ENCODE measurements around the gene ESYT1. TPM values are rescaled to one million over a fixed set of nuclear protein-coding genes. Genes with fewer than 3 reads are reported as not detected.
"Not testable (repeated sequence)": the region's sequence is repeated elsewhere in the genome, so short reads cannot be mapped to it uniquely, and the experiment has no call there.

ESYT1 gene
- total and polyA plus RNA-seq, 2 donors: 39.2 to 63.4 TPM

DNA sequence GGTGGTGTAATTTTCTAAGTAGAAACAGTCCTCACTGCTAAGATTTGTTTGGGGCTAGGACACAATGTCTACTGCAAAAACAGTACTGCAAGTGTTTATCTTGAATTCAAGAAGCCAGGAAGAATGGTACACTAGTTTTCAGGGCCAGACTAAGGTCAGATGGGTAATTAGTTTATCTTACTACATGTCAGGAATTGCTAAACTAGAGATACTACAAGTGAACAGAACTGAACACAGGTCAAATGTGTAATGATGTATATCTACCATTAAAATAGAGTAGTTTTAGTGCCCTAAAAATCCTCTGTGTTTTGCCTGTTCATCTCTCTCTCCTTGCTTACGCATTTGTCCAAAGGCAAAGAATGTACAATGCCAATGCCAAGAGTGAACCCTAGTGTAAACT, 14.0 kb upstream of the ESYT1 start:
- no peak overlapping the region for H3K27ac ChIP-seq (ENCODE audit: low read depth in 1 of 2, low read length in 1 of 2)
- peaks cover 40 to 47% of the 10 kb centered on the region in 2 donors for H3K36me3 ChIP-seq (ENCODE audit: control insufficient read depth in 2 of 2, insufficient read depth in 2 of 2, low read length in 1 of 2)
- H3K9me3 ChIP-seq (ENCODE audit: control insufficient read depth in 2 of 2, insufficient read depth in 1 of 2, low read length in 1 of 2): peaks cover 0 to 5% of the 10 kb centered on the region in 2 donors
- peaks cover 7 to 18% of the 10 kb centered on the region in 2 donors for H3K4me1 ChIP-seq (ENCODE audit: control insufficient read depth in 2 of 2, insufficient read depth in 2 of 2, low read length in 2 of 2)
- H3K27me3 ChIP-seq (ENCODE audit: control insufficient read depth in 2 of 2, insufficient read depth in 1 of 2, low read length in 1 of 2): no peaks in the 10 kb centered on the region
- no peak overlapping the region for H3K4me3 ChIP-seq (ENCODE audit: low read length in 2 of 2)
- WGBS: 98% methylated on average over 1 of the region's 1 CpG
- no peak for DNase-seq (ENCODE audit: low read depth in 6 of 9, low spot score in 9 of 9)

DNA sequence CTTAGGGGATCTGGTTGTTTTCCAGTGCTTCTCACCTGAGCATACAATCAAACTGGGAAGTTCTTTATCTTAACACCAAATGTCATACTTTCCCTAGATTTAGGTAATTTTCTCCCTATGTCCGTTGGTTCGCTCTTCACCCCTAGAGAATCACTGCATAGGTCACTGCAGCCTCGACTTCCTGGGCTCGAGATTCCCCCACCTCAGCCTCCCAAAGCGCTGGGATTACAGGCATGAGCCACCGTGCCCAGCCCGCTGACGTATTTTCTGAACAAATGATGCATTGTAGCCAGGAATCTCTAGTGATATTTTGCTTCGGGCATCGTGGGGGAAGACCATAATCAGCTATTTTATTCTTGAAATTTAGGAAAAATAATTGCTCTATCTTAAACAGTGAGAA, 12.7 kb upstream of the ESYT1 start:
- H3K4me3 ChIP-seq (ENCODE audit: low read length in 2 of 2): peak overlapping the region; percentile 61 to 88
- H3K27ac ChIP-seq (ENCODE audit: low read depth in 1 of 2, low read length in 1 of 2): no peak overlapping the region
- H3K27me3 ChIP-seq (ENCODE audit: control insufficient read depth in 2 of 2, insufficient read depth in 1 of 2, low read length in 1 of 2): no peaks in the 10 kb centered on the region
- DNase-seq (ENCODE audit: low read depth in 6 of 9, low spot score in 9 of 9): no peak
- H3K9me3 ChIP-seq (ENCODE audit: control insufficient read depth in 2 of 2, insufficient read depth in 1 of 2, low read length in 1 of 2): peaks cover 0 to 5% of the 10 kb centered on the region in 2 donors
- H3K36me3 ChIP-seq (ENCODE audit: control insufficient read depth in 2 of 2, insufficient read depth in 2 of 2, low read length in 1 of 2): peaks cover 31 to 39% of the 10 kb centered on the region in 2 donors
- H3K4me1 ChIP-seq (ENCODE audit: control insufficient read depth in 2 of 2, insufficient read depth in 2 of 2, low read length in 2 of 2): peaks cover 10 to 27% of the 10 kb centered on the region in 2 donors
- 66% methylated on average over 10 of the region's 10 CpGs for WGBS

DNA sequence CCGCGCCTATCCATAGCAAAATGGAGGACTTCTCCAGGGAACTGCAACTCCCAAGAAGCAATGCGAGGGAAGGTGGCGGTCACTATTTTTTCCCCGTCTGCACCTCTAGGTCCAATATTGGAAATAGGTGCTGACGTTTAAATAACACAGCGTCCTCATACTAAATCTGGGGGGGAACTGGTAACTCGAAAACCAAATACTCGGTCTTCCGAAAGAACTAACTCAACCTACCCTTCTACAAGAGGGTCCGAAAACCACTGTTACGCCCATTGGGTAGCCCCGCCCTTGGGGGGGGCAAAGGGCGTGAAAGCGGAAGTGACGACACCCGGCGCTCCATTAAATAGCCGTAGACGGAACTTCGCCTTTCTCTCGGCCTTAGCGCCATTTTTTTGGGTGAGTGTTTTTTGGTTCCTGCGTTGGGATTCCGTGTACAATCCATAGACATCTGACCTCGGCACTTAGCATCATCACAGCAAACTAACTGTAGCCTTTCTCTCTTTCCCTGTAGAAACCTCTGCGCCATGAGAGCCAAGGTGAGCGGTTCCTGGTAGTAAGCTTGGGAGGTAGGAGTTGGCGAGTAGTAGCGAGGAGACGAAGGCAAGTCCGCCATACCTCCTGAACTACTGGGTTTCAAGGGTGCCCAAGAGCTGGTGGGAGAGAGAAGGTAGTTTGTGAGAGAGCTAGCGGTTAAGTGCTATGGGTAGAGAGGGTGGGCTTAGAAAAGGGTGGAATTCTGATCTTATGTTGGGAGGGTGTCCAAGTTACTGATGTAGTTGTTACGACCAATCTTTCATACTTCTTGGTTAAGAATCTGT, 11.6 kb upstream of the ESYT1 start, which contains the start of gene RPL41:
TSS of gene RPL41 (plus strand) at position 367 of the 815 bp plus-strand sequence.
- Histone ChIP-seq H3K36me3 (ENCODE audit: control insufficient read depth in 2 of 2, insufficient read depth in 2 of 2, low read length in 1 of 2) (peaks cover 33 to 39% of the 10 kb centered on the region in 2 donors), H3K4me1 (ENCODE audit: control insufficient read depth in 2 of 2, insufficient read depth in 2 of 2, low read length in 2 of 2) (peaks cover 10 to 27% of the 10 kb centered on the region in 2 donors)
- WGBS: under 1% methylated on average over 34 of the region's 34 CpGs

DNA sequence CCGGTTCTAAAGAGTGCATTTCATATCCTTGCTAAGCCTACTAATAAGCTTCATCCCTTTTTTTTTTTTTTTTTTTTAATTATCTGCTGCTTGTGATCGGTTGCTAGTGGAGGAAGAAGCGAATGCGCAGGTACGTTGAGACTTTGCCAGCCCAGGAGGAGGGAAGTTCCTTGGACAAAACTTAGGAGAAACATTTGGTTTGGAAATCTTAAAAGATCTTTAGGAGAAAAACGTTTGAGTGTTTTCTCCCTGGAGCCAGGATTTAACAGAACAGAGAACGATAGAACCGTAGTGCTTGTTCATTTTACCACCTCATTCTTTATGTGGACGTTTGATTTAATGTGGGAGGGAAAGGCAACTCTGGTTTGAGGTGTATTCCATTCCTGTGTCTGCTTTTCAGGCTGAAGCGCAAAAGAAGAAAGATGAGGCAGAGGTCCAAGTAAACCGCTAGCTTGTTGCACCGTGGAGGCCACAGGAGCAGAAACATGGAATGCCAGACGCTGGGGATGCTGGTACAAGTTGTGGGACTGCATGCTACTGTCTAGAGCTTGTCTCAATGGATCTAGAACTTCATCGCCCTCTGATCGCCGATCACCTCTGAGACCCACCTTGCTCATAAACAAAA, 10.9 kb upstream of the ESYT1 start:
- DNase-seq (ENCODE audit: low read depth in 6 of 9, low spot score in 9 of 9): peak in 2 of 9 donors; percentile 7 to 28
- H3K27ac ChIP-seq (ENCODE audit: low read depth in 1 of 2, low read length in 1 of 2): peak overlapping the region; percentile 95
- not testable (repeated sequence) for H3K9me3 ChIP-seq (ENCODE audit: control insufficient read depth in 2 of 2, insufficient read depth in 1 of 2, low read length in 1 of 2); H3K27me3 ChIP-seq (ENCODE audit: control insufficient read depth in 2 of 2, insufficient read depth in 1 of 2, low read length in 1 of 2)
- peak overlapping the region; percentile 71 to 88 for H3K4me3 ChIP-seq (ENCODE audit: low read length in 2 of 2)
- 9% methylated on average over 12 of the region's 16 CpGs for WGBS
- peaks cover 10 to 27% of the 10 kb centered on the region in 2 donors for H3K4me1 ChIP-seq (ENCODE audit: control insufficient read depth in 2 of 2, insufficient read depth in 2 of 2, low read length in 2 of 2)
- peaks cover 28 to 38% of the 10 kb centered on the region in 2 donors for H3K36me3 ChIP-seq (ENCODE audit: control insufficient read depth in 2 of 2, insufficient read depth in 2 of 2, low read length in 1 of 2)

More for the DNA sequence above, 11.6 kb upstream of the ESYT1 start, which contains the start of gene RPL41:
- H3K27ac ChIP-seq (ENCODE audit: low read depth in 1 of 2, low read length in 1 of 2): peak within 1 kb of the TSS; percentile 95
- H3K4me3 ChIP-seq (ENCODE audit: low read length in 2 of 2): peak within 1 kb of the TSS; percentile 61 to 88
- DNase-seq (ENCODE audit: low read depth in 6 of 9, low spot score in 9 of 9): peak; percentile 90 to 99 (median 97)
- H3K27me3 ChIP-seq (ENCODE audit: control insufficient read depth in 2 of 2, insufficient read depth in 1 of 2, low read length in 1 of 2): no peaks in the 10 kb centered on the region
- peaks cover 0 to 5% of the 10 kb centered on the region in 2 donors for H3K9me3 ChIP-seq (ENCODE audit: control insufficient read depth in 2 of 2, insufficient read depth in 1 of 2, low read length in 1 of 2)

DNA sequence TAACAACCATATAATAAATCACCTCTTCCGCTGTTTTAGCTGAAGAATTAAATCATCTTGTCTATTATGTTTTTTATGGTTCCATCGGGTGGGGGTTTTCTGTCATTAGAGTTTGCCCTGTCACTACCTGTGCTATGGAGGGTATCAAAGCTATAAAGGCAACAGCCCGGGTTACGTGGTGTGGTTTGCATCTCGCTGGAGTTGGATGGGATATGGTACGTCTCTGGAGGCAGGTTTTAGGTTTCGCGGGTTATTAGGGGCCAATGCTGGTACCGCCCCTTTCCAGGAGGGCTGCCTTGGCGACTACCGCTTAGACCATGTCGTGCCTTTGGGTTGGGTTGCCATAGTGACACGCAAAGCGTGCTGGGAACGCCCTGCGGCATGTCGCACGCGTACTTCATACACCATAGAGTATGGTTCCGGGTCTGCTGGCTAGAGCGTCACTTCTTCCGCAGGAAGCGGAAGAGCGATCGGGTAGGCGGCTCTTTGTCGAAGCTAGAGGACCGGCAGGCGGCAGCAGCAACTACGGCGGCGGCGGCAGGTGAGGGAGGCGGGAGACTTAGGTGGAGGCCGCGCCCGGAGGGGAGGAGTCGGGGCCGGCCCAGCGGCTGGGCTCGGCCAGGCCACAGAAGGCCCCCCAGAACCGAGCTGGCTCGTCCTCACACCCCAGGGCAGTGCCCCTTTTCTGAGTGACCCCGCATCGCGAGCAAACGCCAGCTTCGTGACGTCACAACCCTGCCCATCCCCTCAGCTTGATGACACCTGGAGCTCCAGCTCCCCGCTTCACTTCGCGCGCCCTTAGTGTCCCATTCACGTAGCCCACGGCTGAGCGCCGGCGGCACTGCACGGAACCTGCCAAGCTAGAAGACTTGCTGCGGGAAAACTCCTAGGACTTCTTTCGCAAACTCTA, 10.0 kb upstream of the ESYT1 start, which contains the start of gene ZC3H10:
TSS of gene ZC3H10 (plus strand) at position 489 of the 910 bp plus-strand sequence. CDS start 2,297 bp downstream, outside the sequence.
- Histone ChIP-seq H3K9me3 (ENCODE audit: control insufficient read depth in 2 of 2, insufficient read depth in 1 of 2, low read length in 1 of 2) (peaks cover 0 to 5% of the 10 kb centered on the region in 2 donors), H3K4me3 (ENCODE audit: low read length in 2 of 2) (peak within 1 kb of the TSS; percentile 71 to 88), H3K27me3 (ENCODE audit: control insufficient read depth in 2 of 2, insufficient read depth in 1 of 2, low read length in 1 of 2) (no peaks in the 10 kb centered on the region), H3K4me1 (ENCODE audit: control insufficient read depth in 2 of 2, insufficient read depth in 2 of 2, low read length in 2 of 2) (peaks cover 10 to 27% of the 10 kb centered on the region in 2 donors), H3K36me3 (ENCODE audit: control insufficient read depth in 2 of 2, insufficient read depth in 2 of 2, low read length in 1 of 2) (peaks cover 21 to 34% of the 10 kb centered on the region in 2 donors), H3K27ac (ENCODE audit: low read depth in 1 of 2, low read length in 1 of 2) (peak within 1 kb of the TSS; percentile 85 to 95)
- DNase-seq (ENCODE audit: low read depth in 6 of 9, low spot score in 9 of 9): peak; percentile 94 to 99 (median 98)
- under 1% methylated on average over 61 of the region's 61 CpGs for WGBS

DNA sequence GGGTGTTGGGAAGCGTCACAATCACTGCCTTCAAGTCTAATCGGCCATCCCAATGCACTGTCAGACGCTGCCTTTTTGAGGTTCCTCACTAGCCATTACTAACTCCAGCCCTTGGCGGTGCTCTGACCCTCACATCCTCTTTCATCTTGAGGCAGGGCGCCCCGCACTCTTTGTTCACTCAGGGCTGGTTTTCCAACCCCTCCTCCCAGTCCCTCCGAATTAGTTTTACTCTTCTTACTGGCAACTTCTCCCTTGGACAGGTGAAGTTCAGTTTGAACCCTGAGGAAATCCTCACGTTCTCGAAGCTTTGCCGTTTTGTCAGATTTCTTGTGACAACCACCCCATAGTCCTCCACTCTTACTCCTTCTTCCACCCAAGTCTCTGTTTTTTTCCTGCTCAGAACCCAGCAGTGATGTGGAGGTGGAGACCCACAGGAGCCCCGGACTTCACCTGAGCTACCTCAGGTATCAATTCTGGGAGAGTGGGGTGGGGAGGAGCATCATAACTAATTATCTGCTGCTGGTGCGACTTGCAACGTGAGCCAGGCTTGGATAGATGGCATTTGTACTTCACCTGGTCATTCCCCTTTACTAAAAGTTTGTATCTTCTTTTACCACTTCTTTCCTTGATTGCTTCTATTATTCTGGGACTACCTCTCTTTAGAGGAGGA, 9.2 kb upstream of the ESYT1 start:
- peak overlapping the region; percentile 69 to 71 for H3K4me3 ChIP-seq (ENCODE audit: low read length in 2 of 2)
- DNase-seq (ENCODE audit: low read depth in 6 of 9, low spot score in 9 of 9): no peak
- peak overlapping the region; percentile 85 to 95 for H3K27ac ChIP-seq (ENCODE audit: low read depth in 1 of 2, low read length in 1 of 2)
- 14% methylated on average over 13 of the region's 13 CpGs for WGBS
- peaks cover 14 to 31% of the 10 kb centered on the region in 2 donors for H3K36me3 ChIP-seq (ENCODE audit: control insufficient read depth in 2 of 2, insufficient read depth in 2 of 2, low read length in 1 of 2)
- H3K9me3 ChIP-seq (ENCODE audit: control insufficient read depth in 2 of 2, insufficient read depth in 1 of 2, low read length in 1 of 2): peaks cover 0 to 5% of the 10 kb centered on the region in 2 donors
- H3K4me1 ChIP-seq (ENCODE audit: control insufficient read depth in 2 of 2, insufficient read depth in 2 of 2, low read length in 2 of 2): peaks cover 10 to 27% of the 10 kb centered on the region in 2 donors
- H3K27me3 ChIP-seq (ENCODE audit: control insufficient read depth in 2 of 2, insufficient read depth in 1 of 2, low read length in 1 of 2): no peaks in the 10 kb centered on the region

DNA sequence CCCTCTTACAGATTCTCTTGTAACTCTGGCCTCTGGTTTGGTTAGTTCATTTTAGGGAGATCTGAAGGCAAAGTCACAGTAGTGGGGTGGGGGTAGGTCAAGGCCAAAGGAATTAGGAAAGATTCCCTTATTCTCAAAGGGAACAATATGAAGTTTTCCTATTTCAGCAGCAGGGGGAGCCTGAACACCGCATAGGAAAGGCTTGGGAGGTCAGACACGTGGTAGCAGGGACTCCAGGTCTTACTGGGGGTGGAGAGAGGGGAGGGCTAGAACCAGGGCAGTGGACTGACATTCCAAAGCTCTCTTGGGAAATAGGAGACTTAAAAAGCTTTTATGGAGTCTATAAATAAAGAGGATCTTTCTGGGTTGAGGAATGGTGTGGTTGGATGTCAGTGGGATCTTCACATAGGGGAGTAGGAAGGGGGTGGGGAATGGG, 8.7 kb upstream of the ESYT1 start:
- Histone ChIP-seq H3K4me1 (ENCODE audit: control insufficient read depth in 2 of 2, insufficient read depth in 2 of 2, low read length in 2 of 2) (peaks cover 10 to 27% of the 10 kb centered on the region in 2 donors), H3K27me3 (ENCODE audit: control insufficient read depth in 2 of 2, insufficient read depth in 1 of 2, low read length in 1 of 2) (no peaks in the 10 kb centered on the region), H3K36me3 (ENCODE audit: control insufficient read depth in 2 of 2, insufficient read depth in 2 of 2, low read length in 1 of 2) (peaks cover 14 to 30% of the 10 kb centered on the region in 2 donors), H3K9me3 (ENCODE audit: control insufficient read depth in 2 of 2, insufficient read depth in 1 of 2, low read length in 1 of 2) (peaks cover 0 to 5% of the 10 kb centered on the region in 2 donors), H3K27ac (ENCODE audit: low read depth in 1 of 2, low read length in 1 of 2) (peak overlapping the region in 1 of 2 donors; percentile 95), H3K4me3 (ENCODE audit: low read length in 2 of 2) (peak overlapping the region in 1 of 2 donors; percentile 11)
- peak in 5 of 9 donors; percentile 62 to 81 (median 67) for DNase-seq (ENCODE audit: low read depth in 6 of 9, low spot score in 9 of 9)
- WGBS: 0% methylated on average over 2 of the region's 2 CpGs

Data from thymus (tissue), 11 donors.